Brain pericyte (primary cell): ENCODE data around the gene SETX.
"Not testable (repeated sequence)": the region's sequence is repeated elsewhere in the genome, so short reads cannot be mapped to it uniquely, and the experiment has no call there.

ENCODE experiments used
- DNase-seq: peaks from one replicate; pipeline ENCODE4 v3.0.0-alpha.2; 2012; ENCODE audit warnings: low read depth, low spot score

Gene SETX

GRCh38 chr9:132288361-132288760 lies 66.4 kb downstream of the SETX start:
- no peak for DNase-seq

- DNase-seq: no peak
These were observed 67.5 kb downstream of the SETX start for GRCh38 chr9:132287256-132287760.

- DNase-seq: no peak
These were observed 70.9 kb downstream of the SETX start for GRCh38 chr9:132283863-132284262.

GRCh38 chr9:132283165-132283564 lies 71.6 kb downstream of the SETX start:
- no peak for DNase-seq

GRCh38 chr9:132274861-132275260 lies 79.9 kb downstream of the SETX start:
- DNase-seq: no peak

- DNase-seq: not testable (repeated sequence)
These were observed 84.9 kb downstream of the SETX start for GRCh38 chr9:132269704-132270516.

GRCh38 chr9:132268725-132269352 lies 85.9 kb downstream of the SETX start:
- no peak for DNase-seq

GRCh38 chr9:132267660-132268059 lies 87.1 kb downstream of the SETX start:
- no peak for DNase-seq

GRCh38 chr9:132266017-132266416 lies 88.8 kb downstream of the SETX start:
- DNase-seq: no peak

- DNase-seq: no peak
These were observed 93.9 kb downstream of the SETX start for GRCh38 chr9:132260846-132261245.

GRCh38 chr9:132250324-132251262 lies 104.2 kb downstream of the SETX start:
- DNase-seq: no peak

- DNase-seq: no peak
These were observed 105.1 kb downstream of the SETX start for GRCh38 chr9:132249690-132250089.

GRCh38 chr9:132249123-132249522 lies 105.7 kb downstream of the SETX start:
- DNase-seq: no peak

- no peak for DNase-seq
These were observed 106.8 kb downstream of the SETX start for GRCh38 chr9:132247942-132248341.

GRCh38 chr9:132245465-132245864 lies 109.3 kb downstream of the SETX start:
- DNase-seq: no peak

GRCh38 chr9:132244582-132245455 lies 110.0 kb downstream of the SETX start:
- DNase-seq: no peak

GRCh38 chr9:132243156-132244074 lies 111.4 kb downstream of the SETX start:
- DNase-seq: no peak

GRCh38 chr9:132242621-132243155 lies 112.1 kb downstream of the SETX start:
- DNase-seq: no peak

GRCh38 chr9:132241840-132242620 lies 112.8 kb downstream of the SETX start:
- no peak for DNase-seq
